Lung (tissue), 12 donors: ENCODE measurements around the gene NLRC3. TPM values are rescaled to one million over a fixed set of nuclear protein-coding genes. Genes with fewer than 3 reads are reported as not detected.
A peak's percentile ranks its signal among the peaks of the same experiment; 100 is the strongest.

ENCODE experiments used
- ATAC-seq: fragments of 200-7000 bp; cut with Tn5 transposase; one replicate; pipeline ENCODE4 v1.9.1; 2020; ENCODE audit warnings: moderate number of reproducible peaks; ENCODE audit not compliant: insufficient read depth, low FRiP score
- DNase-seq, 3 donors: peaks; one replicate each; pipeline ENCODE4 v3.0.0-alpha.2; 2013 to 2017
- H3K27ac ChIP-seq, 2 donors: one replicate each; pipeline ENCODE4 v1.5.1; 2013; ENCODE audit warnings: mild to moderate bottlenecking in 2 of 2, moderate library complexity in 2 of 2, control low read depth in 1 of 2, inconsistent platforms in 1 of 2, low read depth in 1 of 2, low read length in 1 of 2
- H3K27me3 ChIP-seq, 3 donors: one replicate each; pipeline ENCODE4 v1.5.1; 2013; ENCODE audit warnings: low read length in 2 of 3; ENCODE audit not compliant: control insufficient read depth in 3 of 3, insufficient read depth in 3 of 3
- H3K36me3 ChIP-seq, 4 donors: one replicate each; pipeline ENCODE4 v1.5.1; 2013; ENCODE audit warnings: low read length in 4 of 4, mild to moderate bottlenecking in 1 of 4, moderate library complexity in 1 of 4; ENCODE audit not compliant: control insufficient read depth in 4 of 4, insufficient read depth in 4 of 4
- H3K4me1 ChIP-seq, 5 donors: one replicate each; pipeline ENCODE4 v1.5.1; 2013; ENCODE audit warnings: low read length in 5 of 5, mild to moderate bottlenecking in 2 of 5, moderate library complexity in 1 of 5; ENCODE audit not compliant: control insufficient read depth in 5 of 5, insufficient read depth in 5 of 5
- H3K4me3 ChIP-seq: one replicate; pipeline ENCODE4 v1.5.1; 2013; ENCODE audit warnings: mild to moderate bottlenecking, control low read depth, moderate library complexity
- H3K9ac ChIP-seq, 2 donors: one replicate each; pipeline ENCODE4 v1.5.1; 2013; ENCODE audit warnings: low read length in 2 of 2, control low read depth in 1 of 2; ENCODE audit not compliant: insufficient read depth in 1 of 2
- H3K9me3 ChIP-seq, 4 donors: one replicate each; pipeline ENCODE4 v1.5.1; 2013; ENCODE audit warnings: low read length in 3 of 4, mild to moderate bottlenecking in 1 of 4, moderate library complexity in 1 of 4; ENCODE audit not compliant: control insufficient read depth in 4 of 4, insufficient read depth in 3 of 4
- CTCF ChIP-seq: IDR thresholded peaks from 2 replicates; pipeline ENCODE4 v1.5.1; 2012; ENCODE audit warnings: mild to moderate bottlenecking; ENCODE audit errors: control extremely low read depth, extremely low read depth
- WGBS, 2 donors: extraction: QIAGEN DNeasy Blood & Tissue Kit; methylation state at CpG; one replicate each; pipeline ENCODE4 v1.1.7; 2013; 5-methylcytosine and 5-hydroxymethylcytosine counted together
- polyA plus RNA-seq, 2 donors: library from polyadenylated mRNA; stranded (reverse); fragments of 200-250 nt; gene quantifications; one replicate each; pipeline ENCODE4 v1.2.1, GENCODE V29; 2013
- total RNA-seq, 2 donors: library from RNA; depleted of rRNA in 1 of 2; stranded (reverse); fragments of >200 nt in 1 of 2; gene quantifications; one replicate each; pipeline ENCODE4 v1.2.1, GENCODE V29; 2014 to 2021
- donor health status: control.
- donor health status: control.
- donor health status: Bipolar disorder and iron deficiency.
- donor health status: healthy.
- donor health status: DM: yes; HTN: yes; CAD: no.

Gene NLRC3
- total and polyA plus RNA-seq, 4 donors, result 1.1 to 4.4 (median 2.5) TPM

GRCh38 chr16:3498988-3499387 lies 78.2 kb downstream of the NLRC3 start:
- 98% methylated on average over 16 of the region's 16 CpGs for WGBS, 2 donors
- no peak for ATAC-seq
- TF ChIP-seq CTCF, result no peak

GRCh38 chr16:3497771-3498170 lies 79.4 kb downstream of the NLRC3 start:
- DNase-seq (no peak), ATAC-seq (no peak)
- Histone ChIP-seq H3K27ac (no peak overlapping the region), H3K27me3 (no peaks in the 10 kb centered on the region), H3K4me3 (no peak overlapping the region), H3K4me1 (peaks cover 6 to 11% (median 7%) of the 10 kb centered on the region in 5 donors), H3K9ac (no peak overlapping the region), H3K36me3 (peaks cover 0 to 2% (median 0%) of the 10 kb centered on the region in 4 donors), H3K9me3 (no peaks in the 10 kb centered on the region)
- TF ChIP-seq CTCF, result no peak
- WGBS, 2 donors, result 93 to 98% methylated on average over 4 of the region's 4 CpGs

More at GRCh38 chr16:3498988-3499387, 78.2 kb downstream of the NLRC3 start:
- Histone ChIP-seq H3K9ac (no peak overlapping the region), H3K9me3 (no peaks in the 10 kb centered on the region), H3K4me3 (no peak overlapping the region), H3K36me3 (peaks cover 0 to 5% (median 0%) of the 10 kb centered on the region in 4 donors), H3K4me1 (peaks cover 6 to 13% (median 7%) of the 10 kb centered on the region in 5 donors), H3K27ac (no peak overlapping the region), H3K27me3 (no peaks in the 10 kb centered on the region)
- no peak for DNase-seq

GRCh38 chr16:3496386-3496785 lies 80.8 kb downstream of the NLRC3 start:
- Histone ChIP-seq H3K27me3 (no peaks in the 10 kb centered on the region), H3K4me3 (no peak overlapping the region), H3K9ac (no peak overlapping the region), H3K4me1 (peaks cover 0 to 4% (median 0%) of the 10 kb centered on the region in 5 donors), H3K9me3 (no peaks in the 10 kb centered on the region), H3K27ac (no peak overlapping the region), H3K36me3 (no peaks in the 10 kb centered on the region)
- TF ChIP-seq CTCF, result no peak
- DNase-seq (no peak), ATAC-seq (no peak)
- WGBS, 2 donors, result 92 to 97% methylated on average over 30 of the region's 30 CpGs

- DNase-seq (peak in 1 of 3 donors; percentile 12), ATAC-seq (no peak)
- Histone ChIP-seq H3K36me3 (no peaks in the 10 kb centered on the region), H3K4me3 (no peak within 1 kb of the TSS), H3K27ac (no peak within 1 kb of the TSS), H3K4me1 (peaks cover 0 to 8% (median 0%) of the 10 kb centered on the region in 5 donors), H3K27me3 (no peaks in the 10 kb centered on the region), H3K9ac (no peak within 1 kb of the TSS), H3K9me3 (no peaks in the 10 kb centered on the region)
- TF ChIP-seq CTCF, result no peak
- WGBS, 2 donors, result 89 to 95% methylated on average over 3 of the region's 3 CpGs
These were observed 82.0 kb downstream of the NLRC3 start, which contains the start of gene C16orf90 for GRCh38 chr16:3495176-3495575. TSS of gene C16orf90 (minus strand) at chr16:3495489. CDS start at chr16:3495421, 68 bp downstream.
